ENCODE data around the gene ETNK1.

GRCh38 chr12:22729957-22730443 is 105.0 kb downstream of the ETNK1 start:
- no peak for TF ChIP-seq CEBPB (IDR thresholded peaks at IDR 0.05)
- TF ChIP-seq PBX3 (IDR thresholded peaks at IDR 0.05) = no peak
- no peak for TF ChIP-seq CTCF (IDR thresholded peaks at IDR 0.05)
- TF ChIP-seq MAX (IDR thresholded peaks at IDR 0.05) = no peak
- TF ChIP-seq EP300 (IDR thresholded peaks at IDR 0.05) = no peak
- TF ChIP-seq ZNF302 (CRISPR knock-in tag; IDR thresholded peaks at IDR 0.05) = no peak
- TF ChIP-seq POLR2A (IDR thresholded peaks at IDR 0.05; ENCODE audit: low read length) = no peak
- TF ChIP-seq TP53 (CRISPR knock-in tag; IDR thresholded peaks at IDR 0.05) = no peak
